ENCODE measurements around the gene MACROD2.

MACROD2 gene

DNA sequence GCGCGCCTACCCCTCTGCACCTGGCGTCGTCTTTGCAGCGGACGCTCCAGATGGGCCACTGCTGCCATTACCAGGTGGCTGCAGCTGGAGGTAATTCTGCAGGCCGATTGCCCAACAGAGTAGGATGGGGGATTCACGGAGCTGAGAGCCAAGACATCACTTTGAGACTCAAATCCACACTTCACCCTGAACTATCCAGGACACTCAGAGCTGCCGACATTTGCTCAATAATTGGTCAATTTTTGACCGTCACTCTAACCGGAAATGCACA, 1037.0 kb downstream of the MACROD2 start:
- DNase-seq = no peak

DNA sequence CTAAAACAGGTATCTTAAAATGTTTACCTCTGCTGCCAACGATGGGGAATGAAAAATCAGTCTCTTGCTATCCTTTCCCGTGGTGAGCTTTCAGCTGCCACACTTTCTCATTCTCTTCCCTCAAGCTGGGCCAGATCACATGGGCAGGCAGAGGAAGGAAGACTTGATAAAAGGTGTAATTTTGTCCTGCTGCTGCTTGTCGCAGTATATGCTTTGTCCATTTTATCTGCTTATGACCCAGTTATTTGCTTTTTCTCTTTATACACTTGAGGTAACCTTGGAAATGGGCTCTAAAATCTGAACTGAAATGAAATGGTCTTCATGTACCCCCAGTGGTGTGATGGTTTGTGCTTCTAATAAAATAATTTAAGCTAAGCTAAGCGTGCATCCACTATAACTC, 1038.0 kb downstream of the MACROD2 start:
- no peak for DNase-seq

DNA sequence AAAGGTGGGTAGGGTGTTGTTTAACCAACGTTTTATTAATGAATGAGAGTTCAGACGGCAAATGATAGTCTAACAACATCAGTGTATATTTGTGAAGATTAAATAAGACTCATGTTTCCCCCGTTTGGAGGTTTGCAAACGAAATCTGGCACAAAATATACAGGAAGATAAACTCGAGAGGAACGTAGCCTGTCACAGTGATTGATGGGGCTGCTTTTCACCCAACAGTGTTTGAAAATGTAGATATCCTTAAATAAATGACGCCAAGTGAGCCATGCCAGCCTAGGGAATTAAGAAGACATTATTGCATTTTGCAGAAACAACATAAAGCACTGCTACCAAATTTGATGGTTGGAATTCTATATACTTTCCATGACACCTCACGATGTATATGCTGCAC, 1038.6 kb downstream of the MACROD2 start:
- no peak for DNase-seq

DNA sequence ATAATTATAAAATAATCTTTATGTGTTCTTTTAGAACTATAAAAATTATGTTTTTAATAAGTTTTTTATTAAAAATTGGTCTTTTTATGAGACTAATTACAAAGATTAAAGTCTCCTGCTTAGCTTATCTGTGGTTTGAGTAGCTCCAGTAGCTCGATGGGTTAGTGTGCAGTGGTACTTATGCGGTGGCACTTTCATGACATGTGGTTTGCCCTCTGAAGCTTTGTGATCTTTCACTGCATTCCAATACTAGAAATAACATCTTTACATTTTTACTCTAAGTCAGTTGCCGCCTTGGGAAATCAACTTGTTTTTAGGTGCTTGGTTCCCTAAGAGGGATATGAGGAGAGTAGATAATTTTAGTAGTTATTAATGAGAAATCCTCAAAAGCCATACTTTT, 1041.6 kb downstream of the MACROD2 start:
- DNase-seq = no peak

DNA sequence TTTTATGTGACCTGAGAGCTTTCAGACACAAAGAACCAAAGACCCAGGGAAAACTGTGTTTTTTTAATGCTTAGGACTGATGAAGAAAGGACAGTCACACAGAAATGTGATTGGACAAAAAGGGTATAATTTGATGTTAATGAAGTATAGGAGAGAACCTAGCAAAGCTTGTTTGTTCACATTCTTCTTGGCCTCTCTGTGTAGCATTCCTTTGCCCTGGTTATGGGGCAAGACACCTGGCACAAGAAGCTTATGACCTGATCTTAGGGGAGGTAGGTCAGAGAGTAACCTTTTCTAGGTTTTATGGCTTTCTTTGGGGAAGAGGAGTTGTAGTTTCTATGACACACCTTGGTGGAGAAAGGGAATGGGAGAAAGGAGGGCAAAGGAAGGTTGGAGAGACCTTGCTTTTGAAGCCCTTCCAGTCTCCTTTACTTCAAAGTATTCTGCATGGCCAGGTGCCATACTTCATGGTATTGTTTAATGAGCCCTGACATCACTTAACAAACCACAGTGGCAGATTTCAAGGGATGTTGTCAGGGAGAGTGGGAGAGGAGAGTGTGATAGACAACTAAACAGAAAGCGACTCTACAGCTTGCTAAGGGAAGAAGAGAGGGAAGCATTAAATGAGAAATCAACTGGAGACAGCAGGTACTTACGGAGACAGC, 1043.9 kb downstream of the MACROD2 start:
- DNase-seq = no peak

DNA sequence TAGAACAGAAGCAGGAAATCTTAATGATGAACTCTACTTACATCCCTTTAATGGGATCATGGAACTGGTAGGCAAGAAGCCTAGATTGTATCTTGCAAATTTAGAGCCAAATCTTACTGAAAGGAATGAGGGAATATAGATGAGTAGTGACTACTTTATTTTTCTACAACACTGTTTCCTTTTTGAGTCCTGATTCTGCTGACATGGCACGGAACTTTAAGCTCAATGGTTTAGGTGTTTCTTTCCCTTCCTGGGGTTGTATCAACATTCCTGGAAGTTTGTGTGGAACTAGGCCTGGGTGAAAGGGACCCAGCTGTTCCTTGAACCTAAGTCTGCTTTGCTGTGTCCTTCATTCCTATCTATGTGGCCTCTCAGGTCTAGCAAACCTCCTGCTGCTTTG, 1047.4 kb downstream of the MACROD2 start:
- DNase-seq = no peak

DNA sequence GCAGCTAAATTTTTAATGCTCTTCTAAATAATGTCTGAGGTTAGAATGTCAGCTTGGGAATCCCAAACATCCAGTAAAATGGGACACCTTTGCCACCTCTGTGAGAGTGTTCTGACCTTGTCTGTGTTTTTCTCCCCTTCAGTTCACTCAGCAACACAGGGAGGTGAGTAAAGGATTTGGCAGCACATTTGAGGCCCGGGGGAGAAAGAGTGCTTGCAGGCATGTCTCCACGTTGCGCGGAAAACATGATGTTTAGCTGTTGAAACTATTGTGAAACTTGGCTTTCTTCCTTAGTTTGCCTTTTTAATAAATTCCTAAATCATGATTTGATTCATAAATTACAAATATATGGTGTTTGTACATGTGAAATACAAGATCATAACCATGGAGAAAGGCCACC, 1049.9 kb downstream of the MACROD2 start:
- DNase-seq = no peak

DNA sequence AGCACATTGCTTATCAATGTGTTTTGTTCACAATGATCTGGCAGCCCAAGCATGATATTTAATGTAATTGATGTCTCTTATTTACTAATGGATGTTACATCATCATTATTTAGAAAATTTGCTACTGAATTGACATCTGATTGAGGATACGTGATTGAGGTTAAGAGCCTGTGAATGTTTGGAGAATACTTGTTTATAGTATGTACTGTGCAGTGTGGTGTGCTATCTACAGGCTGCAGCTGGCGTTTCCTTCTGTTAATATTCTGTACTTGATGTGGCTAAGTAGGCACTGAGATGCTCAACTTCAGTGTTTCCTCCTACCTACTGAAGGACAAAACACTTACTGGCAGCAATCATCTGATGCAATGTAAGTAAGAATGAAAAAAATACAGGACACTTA, 1051.7 kb downstream of the MACROD2 start:
- DNase-seq = no peak

DNA sequence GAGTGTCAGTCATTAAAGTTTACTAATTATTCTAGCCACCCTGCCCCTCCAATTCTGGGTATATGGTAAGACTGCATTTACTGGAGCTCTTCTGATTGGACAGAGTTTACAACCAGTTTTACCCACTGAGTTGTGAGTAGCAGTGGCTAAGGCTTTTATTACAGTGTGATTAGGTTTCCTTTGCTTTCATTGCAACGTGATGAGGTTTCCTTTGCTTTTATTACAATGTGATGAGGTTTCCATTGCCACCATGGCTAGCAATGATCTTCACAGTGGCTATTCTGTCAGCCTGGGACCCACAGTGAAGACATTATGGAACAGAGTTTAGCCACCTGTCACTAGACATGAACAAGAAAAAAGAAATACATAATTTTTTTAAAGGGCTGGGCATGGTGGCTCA, 1052.3 kb downstream of the MACROD2 start:
- DNase-seq = no peak

DNA sequence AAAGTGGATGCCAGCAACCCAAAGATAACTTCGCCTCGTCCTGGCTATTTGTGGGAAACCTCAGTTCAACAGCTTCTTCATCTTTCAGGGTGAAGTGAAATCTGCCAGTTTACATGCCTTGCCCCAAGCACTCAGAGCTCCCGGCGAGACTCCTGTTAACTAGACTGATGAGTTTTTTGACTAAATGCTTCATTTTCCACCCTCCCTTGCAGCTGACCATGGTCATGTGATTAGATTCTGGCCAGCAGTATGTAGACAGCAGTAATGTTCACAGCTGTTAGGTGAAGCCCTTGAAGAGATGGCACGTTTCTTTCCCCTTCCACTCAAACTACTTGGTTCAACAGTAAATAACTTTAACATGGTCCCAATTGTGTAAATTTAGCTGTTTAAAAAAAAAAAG, 1060.9 kb downstream of the MACROD2 start:
- no peak for DNase-seq

DNA sequence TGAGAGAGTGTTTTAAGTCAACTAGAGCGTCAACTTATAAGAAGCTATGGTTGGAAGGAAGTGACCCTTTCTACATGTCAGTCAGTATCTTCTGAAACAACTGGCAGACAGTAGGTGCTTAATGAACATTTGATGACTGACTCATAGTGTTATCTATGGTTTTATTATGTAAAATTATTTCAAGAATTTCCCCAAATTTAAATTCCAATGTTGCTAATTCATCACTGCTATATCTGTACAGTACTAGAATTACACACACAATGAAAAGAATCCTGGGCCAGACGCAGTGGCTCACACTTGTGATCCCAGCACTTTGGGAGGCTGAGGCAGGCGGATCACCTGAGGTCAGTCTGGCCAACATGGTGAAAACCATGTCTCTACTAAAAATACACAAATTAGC, 1063.5 kb downstream of the MACROD2 start:
- no peak for DNase-seq

DNA sequence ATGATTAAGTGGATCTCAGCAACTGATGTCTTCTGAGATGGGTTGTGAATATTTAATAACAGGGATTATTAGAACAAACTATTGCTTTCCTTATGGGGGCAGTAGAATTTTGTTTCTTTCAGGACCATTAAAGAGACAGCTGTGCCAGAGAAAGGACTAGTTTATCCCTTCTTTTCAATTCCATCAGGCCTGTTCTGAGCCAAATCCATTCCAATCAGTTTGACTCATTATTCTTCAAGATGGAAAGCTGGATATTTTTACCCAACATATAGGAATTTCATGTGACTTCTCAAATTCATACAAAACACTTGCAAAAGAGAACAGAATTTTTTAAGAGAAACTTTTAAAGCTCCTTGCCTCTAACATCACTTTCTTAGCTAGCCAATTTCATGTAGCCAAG, 1064.1 kb downstream of the MACROD2 start:
- no peak for DNase-seq

DNA sequence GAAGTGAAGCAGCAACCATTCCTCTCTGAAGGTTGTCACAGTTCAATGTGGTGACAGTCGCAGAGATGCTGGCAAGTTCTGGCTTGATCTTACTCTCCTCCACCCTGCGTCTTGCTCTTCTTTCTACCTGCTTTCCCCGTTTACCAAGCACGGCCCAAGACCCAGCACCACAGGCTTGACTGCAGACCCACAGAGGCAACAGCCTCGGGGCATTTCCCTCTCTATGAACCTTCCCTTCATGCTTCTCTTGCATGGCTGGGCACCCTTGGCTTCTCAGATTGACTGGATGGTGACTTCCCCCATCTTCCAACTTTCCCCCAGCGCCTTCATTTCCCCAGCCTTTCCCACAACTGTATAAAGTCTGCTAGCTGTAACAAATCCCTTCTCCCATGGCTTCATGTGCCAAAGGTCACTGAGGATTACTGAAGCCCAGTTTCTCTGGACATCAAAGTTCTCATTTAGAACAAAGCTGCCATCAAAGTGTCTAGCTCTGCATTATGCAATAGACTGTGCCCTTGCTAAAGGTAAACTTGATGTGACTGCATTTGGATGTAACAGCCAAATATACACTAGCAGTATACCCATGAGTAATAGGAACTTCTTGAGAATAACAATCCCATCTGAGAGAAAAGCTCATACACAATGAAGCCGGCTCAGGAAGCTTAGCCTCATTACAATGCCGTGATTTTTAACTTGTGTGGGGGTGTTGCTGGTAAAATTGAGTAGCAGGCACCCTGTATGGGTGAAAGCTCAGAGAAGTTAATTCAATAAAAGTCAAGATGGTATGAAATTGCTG, 1065.1 kb downstream of the MACROD2 start:
- no peak for DNase-seq

DNA sequence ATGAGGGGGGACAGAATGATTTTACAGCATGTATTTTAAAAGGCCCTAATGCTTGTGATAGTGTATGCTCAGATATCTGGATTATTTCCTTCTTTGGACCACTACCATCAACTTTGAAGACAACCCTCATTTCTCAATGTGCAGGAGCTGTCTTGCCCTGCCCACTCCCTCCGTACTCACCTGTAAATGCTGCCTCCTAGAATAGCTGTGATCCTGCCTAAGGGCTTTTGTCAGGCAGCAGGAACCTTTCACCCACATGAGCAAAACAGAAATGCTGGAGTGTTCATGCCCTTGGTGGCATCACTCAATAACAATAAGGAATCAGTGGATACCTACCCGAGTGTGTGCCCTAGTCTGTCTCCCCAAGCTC, 1065.7 kb downstream of the MACROD2 start:
- no peak for DNase-seq

DNA sequence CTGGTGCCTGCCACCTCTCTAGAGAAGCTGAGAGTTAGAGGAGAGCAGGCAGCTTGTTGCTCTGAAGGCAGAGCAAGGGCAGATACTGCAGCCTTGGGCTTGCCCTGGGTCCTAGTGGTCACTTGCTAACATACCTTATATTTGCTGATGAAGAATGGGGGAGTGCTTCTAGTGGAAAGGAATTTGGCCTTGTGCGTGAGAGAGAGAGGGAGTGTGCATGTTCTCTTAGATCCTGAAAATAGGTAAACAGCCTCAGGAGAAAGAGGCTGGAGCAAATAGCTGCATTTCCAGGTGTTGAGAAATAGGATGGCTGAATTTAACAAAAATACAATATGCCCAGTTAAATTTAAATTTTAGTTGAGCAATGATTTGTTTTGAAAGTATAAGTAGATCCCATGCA, 1066.6 kb downstream of the MACROD2 start:
- no peak for DNase-seq

DNA sequence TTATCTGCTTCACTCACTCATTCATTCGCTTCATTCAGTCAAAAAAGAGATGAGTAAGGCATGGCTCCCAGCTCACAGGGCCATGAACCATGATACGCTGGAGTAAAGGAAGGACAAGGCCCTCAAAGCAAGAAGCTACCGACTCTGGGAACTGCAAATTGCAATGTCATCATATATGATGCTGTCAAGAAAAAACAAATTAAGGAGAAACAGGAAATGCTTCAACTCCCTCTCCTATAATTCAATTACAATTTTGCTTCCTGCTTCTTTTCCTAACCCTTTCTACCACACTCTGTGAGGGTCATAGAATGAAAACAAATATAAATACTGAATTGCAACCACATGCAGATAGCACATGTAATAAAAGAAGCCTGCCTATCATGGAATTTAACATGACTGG, 1067.8 kb downstream of the MACROD2 start:
- no peak for DNase-seq

DNA sequence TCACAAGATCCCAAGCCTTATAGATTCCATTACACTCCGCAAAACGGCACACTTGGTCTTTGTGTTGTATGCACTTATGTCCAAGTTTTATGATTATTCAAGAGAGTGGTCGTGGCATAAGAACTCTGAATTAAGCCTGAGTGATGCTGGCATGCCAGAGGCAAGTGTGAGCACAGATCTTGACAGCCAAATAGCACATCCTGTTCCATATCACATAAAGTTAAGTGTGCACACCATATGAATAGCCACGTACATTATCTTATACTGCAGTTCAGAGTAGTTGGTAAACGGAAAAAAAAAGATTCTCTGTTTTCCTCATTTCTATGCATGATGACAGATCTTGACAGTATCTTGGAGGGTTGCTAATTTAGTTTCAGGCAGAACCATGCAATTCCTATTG, 1069.4 kb downstream of the MACROD2 start:
- no peak for DNase-seq

DNA sequence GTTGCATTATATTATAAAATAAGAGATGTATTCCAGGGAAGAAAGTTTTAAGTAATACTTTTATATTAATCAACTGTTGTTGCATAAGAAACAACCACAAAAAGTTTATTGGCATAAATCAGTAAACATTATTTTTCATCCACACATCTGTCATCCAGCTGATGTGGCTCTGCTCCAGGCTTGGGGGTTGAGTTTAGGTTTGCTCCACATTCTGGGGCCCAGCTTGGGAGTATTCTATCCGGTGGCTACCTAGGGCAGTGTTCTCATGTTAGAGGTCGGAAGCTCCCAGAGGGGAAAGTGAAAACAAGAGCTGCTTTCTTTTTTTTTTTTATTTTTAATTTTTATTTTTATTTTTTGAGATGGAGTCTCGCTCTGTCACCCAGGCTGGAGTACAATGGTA, 1070.5 kb downstream of the MACROD2 start:
- no peak for DNase-seq

DNA sequence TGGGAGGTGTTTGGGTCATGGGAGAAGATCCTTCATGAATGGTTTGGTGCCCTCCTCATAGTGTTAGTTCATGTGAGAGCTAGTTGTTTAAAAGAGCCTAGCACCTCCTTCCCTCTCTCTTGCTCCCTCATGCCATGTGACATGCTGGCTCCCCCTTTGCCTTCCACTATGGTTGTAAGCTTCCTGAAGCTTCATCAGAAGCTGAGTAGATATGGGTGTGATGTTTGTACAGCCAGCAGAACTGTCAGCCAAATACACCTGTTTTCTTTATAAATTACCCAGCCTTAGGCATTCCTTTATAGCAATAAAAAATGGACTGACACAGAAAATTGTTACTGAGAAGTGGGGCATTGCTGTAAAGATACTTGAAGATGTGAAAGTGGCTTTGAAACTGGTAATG, 1073.2 kb downstream of the MACROD2 start:
- DNase-seq = no peak

DNA sequence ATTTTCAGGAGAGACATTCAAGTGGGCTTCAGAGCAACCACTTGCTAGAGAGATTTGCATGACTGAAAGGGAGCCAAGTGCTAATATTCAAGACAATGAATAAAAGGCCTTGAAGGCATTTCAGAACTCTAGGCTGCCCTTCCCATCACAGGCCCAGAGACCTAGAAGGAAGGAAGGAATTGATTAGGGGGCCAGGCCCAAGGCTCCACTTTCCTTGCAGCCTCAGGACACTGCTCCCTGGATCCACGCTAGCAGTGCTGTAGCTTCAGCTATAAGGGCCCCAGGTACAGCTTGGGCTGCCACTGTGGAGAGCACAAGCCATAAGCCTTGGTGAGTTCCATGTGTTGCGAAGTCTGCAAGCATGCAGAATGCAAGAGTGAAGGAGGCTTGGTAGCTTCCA, 1074.0 kb downstream of the MACROD2 start:
- DNase-seq = no peak

DNA sequence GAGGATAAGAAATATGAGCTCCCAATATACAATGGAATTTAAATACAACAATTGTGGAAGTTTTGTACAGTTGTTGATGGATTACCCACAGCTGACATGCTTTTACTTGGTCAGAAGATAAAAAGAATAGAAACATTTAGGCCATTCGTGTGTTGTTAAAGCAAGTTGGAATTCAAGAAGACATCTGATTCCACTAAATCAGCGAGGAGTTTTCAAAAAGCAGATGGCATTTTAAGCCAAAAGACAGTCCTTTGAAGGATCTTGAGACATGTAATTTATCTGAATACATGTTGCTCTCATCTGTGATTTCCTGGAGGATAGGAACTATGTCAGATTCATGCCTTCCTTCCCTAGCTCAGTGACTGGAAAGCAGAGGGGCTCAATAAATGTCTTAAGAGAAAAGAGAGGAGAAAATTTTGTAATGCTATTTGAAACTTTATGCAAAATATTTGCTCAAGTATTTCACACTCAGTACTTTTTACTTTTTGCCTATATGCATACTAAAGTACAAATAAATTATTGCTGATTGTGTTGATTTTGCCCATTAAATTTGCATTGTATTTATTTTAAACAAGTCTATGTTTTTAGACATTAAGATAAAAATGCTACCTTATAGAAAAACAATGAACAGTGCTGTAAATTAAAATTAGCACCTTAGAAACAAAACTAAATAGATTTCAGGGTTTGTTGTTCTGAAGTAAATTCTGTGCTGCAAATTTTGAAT, 1075.9 kb downstream of the MACROD2 start:
- no peak for DNase-seq

DNA sequence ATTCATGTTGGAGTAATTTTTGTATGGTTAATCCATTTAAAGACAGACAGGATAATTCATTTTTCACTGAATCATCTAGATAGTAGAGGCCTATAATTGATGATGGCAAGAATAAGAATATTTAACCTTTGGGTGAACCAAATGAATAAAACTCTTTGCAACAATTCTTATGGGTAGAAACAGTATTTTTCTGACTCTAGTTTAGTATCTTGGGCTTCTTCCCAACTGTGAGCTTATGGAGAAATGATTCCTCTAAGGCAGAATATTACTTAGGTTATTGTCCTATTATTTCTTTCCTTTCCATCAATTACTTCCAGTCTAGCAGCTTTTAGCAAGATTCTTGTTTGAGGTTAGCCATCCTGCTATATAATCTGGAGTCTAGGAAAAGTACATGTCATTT, 1077.0 kb downstream of the MACROD2 start:
- no peak for DNase-seq

DNA sequence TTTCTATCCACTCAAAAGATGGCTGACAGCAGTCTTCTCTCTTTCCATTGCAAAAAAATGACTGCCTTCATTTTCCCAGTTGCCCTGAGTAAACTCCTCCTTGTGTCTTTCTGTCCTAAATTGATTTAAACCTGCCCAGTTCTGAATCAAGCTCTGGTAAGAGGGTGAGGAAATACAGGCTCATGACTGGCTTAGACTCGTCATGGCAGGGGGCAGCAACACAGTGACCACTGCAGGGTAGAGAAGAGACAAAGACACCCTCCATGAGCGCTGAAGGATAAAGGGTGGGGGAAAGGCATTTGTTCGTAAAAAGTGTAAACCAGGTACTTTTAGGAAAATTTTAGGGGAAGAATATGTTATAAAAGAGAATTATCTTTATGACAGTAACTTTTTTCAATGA, 1080.3 kb downstream of the MACROD2 start:
- no peak for DNase-seq

DNA sequence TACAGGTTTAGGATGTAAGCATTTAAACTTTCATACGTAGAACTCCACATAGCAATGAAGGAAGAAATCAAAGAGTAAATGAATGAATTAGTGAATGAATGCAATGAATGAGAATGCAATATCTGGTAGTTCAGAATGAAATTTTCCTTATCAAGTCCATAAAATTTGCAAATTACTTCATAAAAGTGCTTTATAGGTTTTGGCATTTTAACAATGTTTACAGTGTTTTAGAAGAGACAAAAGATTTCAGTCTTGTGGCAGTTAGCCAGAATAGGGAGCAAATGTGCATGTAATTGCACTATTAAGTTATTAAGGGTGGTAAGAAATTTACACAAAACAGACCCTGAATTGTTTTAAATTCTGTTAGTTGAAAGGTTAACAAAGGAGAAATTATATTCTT, 1081.5 kb downstream of the MACROD2 start:
- DNase-seq = no peak

All from right forelimb (tissue), 1 donor.